ENCODE measurements around the gene MBD6.

Gene MBD6

GRCh38 chr12:57529831-57530230, 7.2 kb downstream of the MBD6 start:
- DNase-seq (ENCODE audit: low read depth), result no peak

- DNase-seq (ENCODE audit: low read depth), result no peak
These were observed 7.9 kb downstream of the MBD6 start for GRCh38 chr12:57530396-57531142.

- no peak for DNase-seq (ENCODE audit: low read depth)
These were observed 9.2 kb downstream of the MBD6 start for GRCh38 chr12:57531836-57532235.

GRCh38 chr12:57533108-57533507, 10.5 kb downstream of the MBD6 start:
- DNase-seq (ENCODE audit: low read depth), result no peak

GRCh38 chr12:57534250-57534649, 11.6 kb downstream of the MBD6 start:
- no peak for DNase-seq (ENCODE audit: low read depth)

- DNase-seq (ENCODE audit: low read depth), result no peak
These were observed 12.4 kb downstream of the MBD6 start for GRCh38 chr12:57534991-57535543.

- no peak for DNase-seq (ENCODE audit: low read depth)
These were observed 13.4 kb downstream of the MBD6 start for GRCh38 chr12:57535764-57536596.

- no peak for DNase-seq (ENCODE audit: low read depth)
These were observed 13.9 kb downstream of the MBD6 start for GRCh38 chr12:57536597-57536942.

GRCh38 chr12:57539134-57539768, 16.6 kb downstream of the MBD6 start:
- no peak for DNase-seq (ENCODE audit: low read depth)

- no peak for DNase-seq (ENCODE audit: low read depth)
These were observed 18.4 kb downstream of the MBD6 start for GRCh38 chr12:57541001-57541400.

GRCh38 chr12:57541717-57542116, 19.1 kb downstream of the MBD6 start:
- DNase-seq (ENCODE audit: low read depth), result no peak

GRCh38 chr12:57543581-57543980, 21.0 kb downstream of the MBD6 start:
- no peak for DNase-seq (ENCODE audit: low read depth)

GRCh38 chr12:57545809-57546437, 23.3 kb downstream of the MBD6 start:
- DNase-seq (ENCODE audit: low read depth), result no peak

GRCh38 chr12:57546438-57547287, 24.0 kb downstream of the MBD6 start, which contains the start of gene DCTN2:
TSS of gene DCTN2 (minus strand) at chr12:57547192. CDS start at chr12:57547063, 129 bp downstream.
- peak; percentile 85 for DNase-seq (ENCODE audit: low read depth)

- no peak for DNase-seq (ENCODE audit: low read depth)
These were observed 24.8 kb downstream of the MBD6 start for GRCh38 chr12:57547288-57548012.

GRCh38 chr12:57548013-57548315, 25.3 kb downstream of the MBD6 start:
- DNase-seq (ENCODE audit: low read depth), result no peak

- no peak for DNase-seq (ENCODE audit: low read depth)
These were observed 25.9 kb downstream of the MBD6 start for GRCh38 chr12:57548488-57548887.

- no peak for DNase-seq (ENCODE audit: low read depth)
These were observed 26.7 kb downstream of the MBD6 start for GRCh38 chr12:57549203-57549908.

GRCh38 chr12:57549909-57550640, 27.5 kb downstream of the MBD6 start, which contains the start of gene KIF5A:
TSS of gene KIF5A (plus strand) at chr12:57550044. CDS start at chr12:57550272, 228 bp downstream.
- DNase-seq (ENCODE audit: low read depth), result peak; percentile 33

Data from stimulated activated CD8-positive, alpha-beta memory T cell treated with anti-CD3 and anti-CD28 coated beads, Interleukin-12 subunit alpha, Interleukin-12 subunit beta, amount 100 ng/mL, for 4 hours (primary cell).